HG02623 (cell line): ENCODE data around the gene FAM177B.

Source experiments
- ATAC-seq: cut with Tn5 transposase; IDR thresholded peaks from one replicate; pipeline ENCODE4 v1.9.1; 2021; ENCODE audit warnings: moderate library complexity; ENCODE audit not compliant: unreplicated experiment

FAM177B gene

GRCh38 chr1:222736972-222737371 is at the start of gene FAM177B:
FAM177B (plus strand) TSS chr1:222737202; CDS start chr1:222746546, 9,344 bp downstream.
- ATAC-seq: no peak

- ATAC-seq: no peak
These were observed 46.0 kb upstream of the FAM177B start for GRCh38 chr1:222691016-222691415.

- ATAC-seq: no peak
These were observed 42.1 kb upstream of the FAM177B start for GRCh38 chr1:222694927-222695326.

- no peak for ATAC-seq
These were observed 40.3 kb upstream of the FAM177B start for GRCh38 chr1:222696741-222697140.

GRCh38 chr1:222697203-222697602 is 39.8 kb upstream of the FAM177B start:
- ATAC-seq: no peak

- no peak for ATAC-seq
These were observed 39.2 kb upstream of the FAM177B start for GRCh38 chr1:222697826-222698225.

- ATAC-seq: no peak
These were observed 34.8 kb upstream of the FAM177B start for GRCh38 chr1:222702210-222702609.

- no peak for ATAC-seq
These were observed 32.7 kb upstream of the FAM177B start for GRCh38 chr1:222704260-222704659.

- no peak for ATAC-seq
These were observed 30.2 kb upstream of the FAM177B start for GRCh38 chr1:222706815-222707214.

GRCh38 chr1:222709700-222710153 is 27.3 kb upstream of the FAM177B start:
- ATAC-seq: no peak

- peak; percentile 23 for ATAC-seq
These were observed 25.4 kb upstream of the FAM177B start for GRCh38 chr1:222711319-222712252.

GRCh38 chr1:222712253-222713090 is 24.5 kb upstream of the FAM177B start, which contains the start of the genes AIDA and BROX:
AIDA (minus strand) TSS chr1:222712491; CDS start chr1:222712317, 174 bp downstream.
BROX (plus strand) TSS chr1:222712564; CDS start chr1:222715700, 3,136 bp downstream.
- peak; percentile 71 for ATAC-seq

- ATAC-seq: peak; percentile 66
These were observed 23.7 kb upstream of the FAM177B start for GRCh38 chr1:222713091-222713961.

GRCh38 chr1:222716393-222716792 is 20.6 kb upstream of the FAM177B start:
- ATAC-seq: no peak

- no peak for ATAC-seq
These were observed 8.3 kb upstream of the FAM177B start for GRCh38 chr1:222728746-222729145.

- ATAC-seq: no peak
These were observed 6.1 kb upstream of the FAM177B start for GRCh38 chr1:222730866-222731265.

GRCh38 chr1:222732216-222733159 is 4.5 kb upstream of the FAM177B start:
- ATAC-seq: peak; percentile 94

- ATAC-seq: no peak
These were observed 2.3 kb upstream of the FAM177B start for GRCh38 chr1:222734740-222735139.

- no peak for ATAC-seq
These were observed 532 bp upstream of the FAM177B start for GRCh38 chr1:222736470-222736869.
